ENCODE measurements around the gene FAM78A.

FAM78A gene

DNA sequence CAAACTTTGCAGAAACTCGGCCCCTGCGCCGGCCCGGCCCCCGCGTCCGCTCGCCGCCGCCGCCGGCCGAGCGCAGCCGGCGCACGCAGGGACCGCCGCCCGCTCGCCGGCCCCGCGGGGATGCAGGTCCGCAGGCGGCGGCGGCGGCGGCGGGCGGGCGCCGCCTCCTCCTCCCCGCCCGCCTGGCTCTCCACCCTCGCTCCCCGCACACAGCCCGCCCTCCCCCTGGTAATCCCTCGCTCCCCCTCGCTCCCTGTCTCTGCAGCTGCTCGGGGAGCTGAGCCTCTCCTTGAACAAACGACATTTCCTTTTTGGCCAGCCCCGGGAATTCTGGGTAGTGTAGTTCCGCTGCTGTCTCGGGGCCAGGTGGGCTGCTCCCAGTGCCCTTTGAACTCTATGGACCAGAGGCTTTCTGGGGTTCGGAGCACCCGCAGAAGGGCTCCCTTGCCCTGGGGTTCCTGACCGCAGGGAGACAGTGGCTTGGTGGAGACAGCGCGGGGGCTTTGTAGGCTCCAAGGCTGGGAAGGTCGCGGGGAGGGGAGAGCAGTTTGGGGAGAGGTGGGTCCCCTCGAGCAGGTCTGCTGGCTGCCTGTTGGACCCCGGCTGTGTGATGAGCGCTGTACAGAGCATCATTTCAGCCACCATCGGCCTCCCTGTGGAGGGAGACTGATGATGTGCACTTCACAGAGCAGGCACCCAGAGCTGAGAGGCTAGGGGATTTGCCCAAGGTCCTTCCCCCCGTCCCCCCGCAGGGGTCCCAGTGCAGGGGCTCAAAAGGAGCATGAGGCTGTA is 1.8 kb upstream of the FAM78A start:
- DNase-seq (ENCODE audit: low read depth): peak; percentile 81
- H3K4me3 ChIP-seq (replicated peaks; ENCODE audit: low read depth, low read length): peak overlapping the region; percentile 38
- TF ChIP-seq, protein P1, sequence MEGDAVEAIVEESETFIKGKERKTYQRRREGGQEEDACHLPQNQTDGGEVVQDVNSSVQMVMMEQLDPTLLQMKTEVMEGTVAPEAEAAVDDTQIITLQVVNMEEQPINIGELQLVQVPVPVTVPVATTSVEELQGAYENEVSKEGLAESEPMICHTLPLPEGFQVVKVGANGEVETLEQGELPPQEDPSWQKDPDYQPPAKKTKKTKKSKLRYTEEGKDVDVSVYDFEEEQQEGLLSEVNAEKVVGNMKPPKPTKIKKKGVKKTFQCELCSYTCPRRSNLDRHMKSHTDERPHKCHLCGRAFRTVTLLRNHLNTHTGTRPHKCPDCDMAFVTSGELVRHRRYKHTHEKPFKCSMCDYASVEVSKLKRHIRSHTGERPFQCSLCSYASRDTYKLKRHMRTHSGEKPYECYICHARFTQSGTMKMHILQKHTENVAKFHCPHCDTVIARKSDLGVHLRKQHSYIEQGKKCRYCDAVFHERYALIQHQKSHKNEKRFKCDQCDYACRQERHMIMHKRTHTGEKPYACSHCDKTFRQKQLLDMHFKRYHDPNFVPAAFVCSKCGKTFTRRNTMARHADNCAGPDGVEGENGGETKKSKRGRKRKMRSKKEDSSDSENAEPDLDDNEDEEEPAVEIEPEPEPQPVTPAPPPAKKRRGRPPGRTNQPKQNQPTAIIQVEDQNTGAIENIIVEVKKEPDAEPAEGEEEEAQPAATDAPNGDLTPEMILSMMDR (IDR thresholded peaks at IDR 0.05; ENCODE audit: low read length, missing control alignments): no peak

DNA sequence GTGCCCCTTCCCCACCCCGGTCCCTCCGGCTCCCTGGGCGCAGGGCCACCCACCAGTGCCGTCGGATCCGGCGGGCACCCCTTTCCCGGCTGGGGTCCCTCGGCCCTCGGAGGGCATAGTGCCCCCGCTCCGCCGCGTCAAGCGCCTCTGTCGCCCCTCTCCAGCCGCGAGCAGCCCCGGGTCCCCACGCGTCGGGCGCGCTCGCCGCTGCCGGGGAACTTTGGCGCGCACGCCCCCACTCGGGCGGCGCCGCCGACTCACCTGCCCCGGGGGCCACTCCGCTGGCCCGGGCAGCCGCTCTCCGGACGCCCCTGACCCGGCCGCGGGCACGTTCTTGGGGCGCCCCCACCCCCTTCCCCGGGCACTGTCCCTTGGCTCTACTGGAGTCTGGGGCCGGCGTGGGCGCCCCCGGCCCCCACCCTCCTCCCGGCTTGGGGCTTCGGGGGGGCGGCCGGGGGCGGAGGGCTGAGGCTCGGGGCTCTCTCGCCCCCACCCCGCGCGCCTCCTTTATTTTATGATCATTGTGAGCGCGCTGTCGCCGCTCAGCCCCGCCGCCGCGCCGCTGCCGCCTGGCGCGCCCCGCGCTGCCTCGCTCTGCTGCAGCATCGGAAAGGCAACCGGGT is 1.1 kb upstream of the FAM78A start:
- DNase-seq (ENCODE audit: low read depth): no peak
- TF ChIP-seq, protein P1 (IDR thresholded peaks at IDR 0.05; ENCODE audit: low read length, missing control alignments): no peak
- peak overlapping the region; percentile 38 for H3K4me3 ChIP-seq (replicated peaks; ENCODE audit: low read depth, low read length)

DNA sequence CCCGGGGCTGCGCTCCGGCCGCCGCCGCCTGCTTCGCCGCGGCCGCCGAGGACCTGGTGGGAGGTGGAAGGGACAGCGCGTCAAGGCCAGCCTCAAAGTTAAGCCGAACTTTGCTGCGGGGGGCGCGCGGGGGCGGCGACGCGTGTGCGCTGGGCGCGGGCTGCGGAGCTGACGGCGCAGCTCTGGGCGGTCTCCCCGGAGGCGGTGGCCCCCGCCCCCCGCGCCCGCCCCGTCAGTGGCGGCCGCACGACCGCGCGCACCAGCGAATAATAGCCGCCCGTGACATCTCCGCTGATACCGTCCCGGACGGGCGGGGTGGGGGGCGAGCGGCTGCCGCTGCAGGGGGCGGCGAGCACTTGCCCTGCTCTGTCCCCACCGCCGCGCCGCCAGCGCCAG is 579 bp upstream of the FAM78A start:
- no peak overlapping the region for H3K4me3 ChIP-seq (replicated peaks; ENCODE audit: low read depth, low read length)
- no peak for DNase-seq (ENCODE audit: low read depth)
- TF ChIP-seq, protein P1 (IDR thresholded peaks at IDR 0.05; ENCODE audit: low read length, missing control alignments): no peak

DNA sequence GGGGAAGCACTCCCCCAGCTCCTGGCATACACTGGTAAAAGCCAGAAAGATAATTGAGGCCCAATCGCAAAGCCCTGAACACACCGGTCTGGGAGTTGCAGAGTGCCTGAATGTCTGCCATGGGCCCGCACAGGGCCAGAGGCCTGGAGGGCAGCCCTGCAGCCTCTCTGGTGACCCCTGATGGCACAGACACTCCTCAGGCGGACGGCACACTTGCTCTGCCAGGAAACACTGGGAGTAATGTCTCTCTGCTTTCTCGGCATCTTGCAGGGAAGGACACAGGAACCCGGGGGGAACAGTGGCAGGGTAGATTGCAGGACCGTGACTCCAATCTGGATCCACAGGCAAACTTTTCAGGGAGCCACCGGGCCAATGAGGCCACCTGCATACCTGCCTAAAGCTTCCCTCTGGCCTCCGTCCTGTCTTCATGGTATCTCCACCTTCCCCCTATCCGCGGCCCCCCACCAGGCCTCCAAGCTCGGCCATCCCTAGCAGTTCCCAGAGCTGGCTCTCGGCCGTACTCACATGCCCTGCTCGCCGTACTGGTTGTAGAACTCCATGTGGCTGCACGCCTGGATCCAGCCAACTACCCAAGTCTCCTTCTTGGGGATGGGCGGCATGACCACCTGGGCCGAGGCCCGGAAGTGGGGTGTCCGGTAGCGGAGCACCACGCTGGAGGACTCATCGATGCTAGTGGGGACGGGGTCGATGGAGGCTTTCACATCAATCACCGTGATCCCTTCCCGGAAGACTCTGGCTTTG is 797 bp downstream of the FAM78A start:
- no peak for DNase-seq (ENCODE audit: low read depth)
- TF ChIP-seq, protein P1 (IDR thresholded peaks at IDR 0.05; ENCODE audit: low read length, missing control alignments): no peak
- H3K4me3 ChIP-seq (replicated peaks; ENCODE audit: low read depth, low read length): no peak overlapping the region

DNA sequence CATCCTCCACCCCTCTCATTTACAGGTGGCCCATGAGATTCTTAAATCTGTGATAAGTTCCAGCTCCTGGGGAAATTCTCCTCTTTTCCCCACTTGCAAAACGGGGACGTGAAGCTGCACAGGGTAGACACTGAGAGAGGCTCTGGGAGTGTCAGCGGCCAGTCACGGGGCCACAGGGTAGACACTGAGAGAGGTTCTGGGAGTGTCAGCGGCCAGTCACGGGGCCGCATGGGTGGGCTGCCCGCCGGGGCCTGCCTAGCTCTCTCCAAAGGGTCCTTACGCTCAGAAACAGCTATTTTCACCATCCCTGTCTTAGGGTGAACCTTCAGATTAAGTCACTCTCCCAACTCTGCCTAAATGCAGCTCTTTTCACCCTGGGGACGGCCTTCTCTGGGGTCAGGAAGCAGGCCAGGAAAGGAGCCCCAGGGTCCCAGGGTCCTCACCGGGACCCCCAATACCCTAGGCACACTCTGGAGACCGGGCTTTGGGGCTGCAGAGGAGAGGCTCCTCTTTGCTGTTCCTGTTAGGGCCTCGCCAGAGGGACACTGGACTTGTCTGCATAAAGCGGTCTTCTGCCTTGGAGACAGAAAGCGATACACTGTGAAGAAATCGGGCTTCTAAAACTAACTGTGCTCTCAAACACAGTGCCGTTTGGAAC is 1.5 kb downstream of the FAM78A start:
- TF ChIP-seq, protein P1 (IDR thresholded peaks at IDR 0.05; ENCODE audit: low read length, missing control alignments): no peak
- H3K4me3 ChIP-seq (replicated peaks; ENCODE audit: low read depth, low read length): no peak overlapping the region
- no peak for DNase-seq (ENCODE audit: low read depth)

DNA sequence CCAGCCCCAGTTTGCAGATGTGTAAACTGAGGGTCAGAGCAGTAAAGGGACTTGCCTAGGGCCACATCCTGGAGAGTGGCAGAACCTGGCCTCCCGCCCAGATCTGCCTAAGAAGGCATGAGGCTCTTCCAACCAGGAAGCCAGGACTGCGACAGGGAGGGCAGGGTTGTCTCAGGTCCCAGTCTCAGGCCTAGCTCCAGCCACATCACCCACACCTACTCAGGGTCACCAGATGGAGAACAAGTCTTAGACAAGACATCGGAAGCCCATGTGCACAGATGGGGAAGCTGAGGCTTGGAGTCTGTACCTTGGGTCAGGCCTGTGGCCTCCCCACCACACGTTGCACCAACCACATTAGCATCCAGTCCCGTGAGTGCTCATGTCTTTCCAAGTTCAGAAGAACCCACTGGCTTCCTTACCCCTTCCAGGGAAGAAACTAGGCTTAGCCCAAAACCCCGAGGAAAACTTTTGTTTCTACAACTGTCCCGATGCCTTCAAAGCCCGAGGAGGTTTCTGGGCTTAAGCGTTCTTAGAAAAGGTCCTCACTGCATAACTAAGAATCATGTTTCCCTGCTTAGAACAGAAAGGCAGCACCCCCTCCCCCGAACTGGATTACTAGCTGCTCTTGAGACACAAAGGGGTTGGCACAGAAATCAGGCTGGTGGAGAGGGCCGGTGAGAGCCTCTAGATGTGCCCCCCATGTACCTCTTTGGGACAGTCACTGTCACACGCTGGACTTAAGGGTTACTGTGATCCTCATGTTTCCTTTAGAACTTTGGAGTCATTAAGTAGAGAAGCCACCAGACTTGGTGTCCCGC is 2.2 kb downstream of the FAM78A start:
- TF ChIP-seq, protein P1 (IDR thresholded peaks at IDR 0.05; ENCODE audit: low read length, missing control alignments): no peak
- DNase-seq (ENCODE audit: low read depth): no peak
- H3K4me3 ChIP-seq (replicated peaks; ENCODE audit: low read depth, low read length): no peak overlapping the region

Data from fibroblast of pulmonary artery (primary cell).